ENCODE results near the gene COQ9. TPM values are rescaled to one million over a fixed set of nuclear protein-coding genes. Genes with fewer than 3 reads are reported as not detected.

Gene COQ9
- total and polyA plus RNA-seq, 2 experiments from 2014 or later, result 26.6 to 36.3 TPM

DNA sequence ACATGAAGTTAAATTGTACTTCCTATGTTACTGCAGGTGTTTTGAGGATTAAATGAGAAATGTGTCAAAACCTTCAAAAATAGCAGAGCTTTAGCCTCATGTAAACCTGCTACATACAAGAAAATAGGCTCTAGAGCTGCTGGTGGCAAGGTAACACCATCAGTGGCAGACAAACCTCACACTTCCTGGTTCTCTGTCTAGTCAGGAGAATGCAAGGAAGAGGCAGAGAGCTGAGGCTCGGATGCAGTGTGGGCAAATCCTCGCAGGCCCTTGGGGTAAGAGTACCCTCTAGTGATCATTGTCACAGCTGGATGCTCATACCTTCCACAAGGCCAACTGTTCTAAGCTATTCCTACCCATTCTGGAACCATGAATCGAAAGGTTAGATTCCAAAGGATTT lies 14.3 kb upstream of the COQ9 start:
- H3K4me2 ChIP-seq, result no peak overlapping the region
- ATAC-seq (no peak), DNase-seq (ENCODE audit: low spot score) (no peak)
- Mint-ChIP-seq H3K27me3 (ENCODE audit: insufficient read depth, low read depth, poor library complexity) (no peaks in the 10 kb centered on the region), H3K9me3 (no peaks in the 10 kb centered on the region; the same call in 2 of the 3 replicates), H3K4me3 (no peak overlapping the region), H3K27ac (no peak overlapping the region), H3K36me3 (ENCODE audit: low read depth) (peaks cover 74% of the 10 kb centered on the region), H3K4me1 (no peaks in the 10 kb centered on the region)
- no peak overlapping the region for H2AFZ ChIP-seq
- no peak overlapping the region for H3K4me3 ChIP-seq
- no peaks in the 10 kb centered on the region for H3K4me1 ChIP-seq (ENCODE audit: insufficient read depth)
- TF ChIP-seq, protein P1, sequence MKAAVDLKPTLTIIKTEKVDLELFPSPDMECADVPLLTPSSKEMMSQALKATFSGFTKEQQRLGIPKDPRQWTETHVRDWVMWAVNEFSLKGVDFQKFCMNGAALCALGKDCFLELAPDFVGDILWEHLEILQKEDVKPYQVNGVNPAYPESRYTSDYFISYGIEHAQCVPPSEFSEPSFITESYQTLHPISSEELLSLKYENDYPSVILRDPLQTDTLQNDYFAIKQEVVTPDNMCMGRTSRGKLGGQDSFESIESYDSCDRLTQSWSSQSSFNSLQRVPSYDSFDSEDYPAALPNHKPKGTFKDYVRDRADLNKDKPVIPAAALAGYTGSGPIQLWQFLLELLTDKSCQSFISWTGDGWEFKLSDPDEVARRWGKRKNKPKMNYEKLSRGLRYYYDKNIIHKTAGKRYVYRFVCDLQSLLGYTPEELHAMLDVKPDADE (IDR thresholded peaks at IDR 0.05), result no peak
- TF ChIP-seq STAT1 (IDR thresholded peaks at IDR 0.05; ENCODE audit: unreplicated experiment) (no peak), CREB1 (CRISPR knock-in tag; IDR thresholded peaks at IDR 0.05; ENCODE audit: low read depth) (no peak), EZH2phosphoT487 (IDR thresholded peaks at IDR 0.05; ENCODE audit: unreplicated experiment) (no peak), JUNB (IDR thresholded peaks at IDR 0.05; ENCODE audit: unreplicated experiment) (no peak), EZH2 (IDR thresholded peaks at IDR 0.05; ENCODE audit: low read depth, unreplicated experiment) (no peak), POLR2AphosphoS5 (IDR thresholded peaks at IDR 0.05; ENCODE audit: low read depth) (no peak), NANOG (IDR thresholded peaks at IDR 0.05; ENCODE audit: borderline replicate concordance) (no peak), ZNF114 (CRISPR knock-in tag; IDR thresholded peaks at IDR 0.05) (no peak), ZNF331 (CRISPR knock-in tag; IDR thresholded peaks at IDR 0.05; ENCODE audit: low read depth) (no peak)
- TF ChIP-seq, protein P2, sequence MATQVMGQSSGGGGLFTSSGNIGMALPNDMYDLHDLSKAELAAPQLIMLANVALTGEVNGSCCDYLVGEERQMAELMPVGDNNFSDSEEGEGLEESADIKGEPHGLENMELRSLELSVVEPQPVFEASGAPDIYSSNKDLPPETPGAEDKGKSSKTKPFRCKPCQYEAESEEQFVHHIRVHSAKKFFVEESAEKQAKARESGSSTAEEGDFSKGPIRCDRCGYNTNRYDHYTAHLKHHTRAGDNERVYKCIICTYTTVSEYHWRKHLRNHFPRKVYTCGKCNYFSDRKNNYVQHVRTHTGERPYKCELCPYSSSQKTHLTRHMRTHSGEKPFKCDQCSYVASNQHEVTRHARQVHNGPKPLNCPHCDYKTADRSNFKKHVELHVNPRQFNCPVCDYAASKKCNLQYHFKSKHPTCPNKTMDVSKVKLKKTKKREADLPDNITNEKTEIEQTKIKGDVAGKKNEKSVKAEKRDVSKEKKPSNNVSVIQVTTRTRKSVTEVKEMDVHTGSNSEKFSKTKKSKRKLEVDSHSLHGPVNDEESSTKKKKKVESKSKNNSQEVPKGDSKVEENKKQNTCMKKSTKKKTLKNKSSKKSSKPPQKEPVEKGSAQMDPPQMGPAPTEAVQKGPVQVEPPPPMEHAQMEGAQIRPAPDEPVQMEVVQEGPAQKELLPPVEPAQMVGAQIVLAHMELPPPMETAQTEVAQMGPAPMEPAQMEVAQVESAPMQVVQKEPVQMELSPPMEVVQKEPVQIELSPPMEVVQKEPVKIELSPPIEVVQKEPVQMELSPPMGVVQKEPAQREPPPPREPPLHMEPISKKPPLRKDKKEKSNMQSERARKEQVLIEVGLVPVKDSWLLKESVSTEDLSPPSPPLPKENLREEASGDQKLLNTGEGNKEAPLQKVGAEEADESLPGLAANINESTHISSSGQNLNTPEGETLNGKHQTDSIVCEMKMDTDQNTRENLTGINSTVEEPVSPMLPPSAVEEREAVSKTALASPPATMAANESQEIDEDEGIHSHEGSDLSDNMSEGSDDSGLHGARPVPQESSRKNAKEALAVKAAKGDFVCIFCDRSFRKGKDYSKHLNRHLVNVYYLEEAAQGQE (IDR thresholded peaks at IDR 0.05; ENCODE audit: unreplicated experiment), result no peak
- TF ChIP-seq, protein P3, sequence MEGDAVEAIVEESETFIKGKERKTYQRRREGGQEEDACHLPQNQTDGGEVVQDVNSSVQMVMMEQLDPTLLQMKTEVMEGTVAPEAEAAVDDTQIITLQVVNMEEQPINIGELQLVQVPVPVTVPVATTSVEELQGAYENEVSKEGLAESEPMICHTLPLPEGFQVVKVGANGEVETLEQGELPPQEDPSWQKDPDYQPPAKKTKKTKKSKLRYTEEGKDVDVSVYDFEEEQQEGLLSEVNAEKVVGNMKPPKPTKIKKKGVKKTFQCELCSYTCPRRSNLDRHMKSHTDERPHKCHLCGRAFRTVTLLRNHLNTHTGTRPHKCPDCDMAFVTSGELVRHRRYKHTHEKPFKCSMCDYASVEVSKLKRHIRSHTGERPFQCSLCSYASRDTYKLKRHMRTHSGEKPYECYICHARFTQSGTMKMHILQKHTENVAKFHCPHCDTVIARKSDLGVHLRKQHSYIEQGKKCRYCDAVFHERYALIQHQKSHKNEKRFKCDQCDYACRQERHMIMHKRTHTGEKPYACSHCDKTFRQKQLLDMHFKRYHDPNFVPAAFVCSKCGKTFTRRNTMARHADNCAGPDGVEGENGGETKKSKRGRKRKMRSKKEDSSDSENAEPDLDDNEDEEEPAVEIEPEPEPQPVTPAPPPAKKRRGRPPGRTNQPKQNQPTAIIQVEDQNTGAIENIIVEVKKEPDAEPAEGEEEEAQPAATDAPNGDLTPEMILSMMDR (conservative IDR thresholded peaks at IDR 0.05; ENCODE audit: low read depth in 2 of 2), result no peak
- TF ChIP-seq, protein P4, sequence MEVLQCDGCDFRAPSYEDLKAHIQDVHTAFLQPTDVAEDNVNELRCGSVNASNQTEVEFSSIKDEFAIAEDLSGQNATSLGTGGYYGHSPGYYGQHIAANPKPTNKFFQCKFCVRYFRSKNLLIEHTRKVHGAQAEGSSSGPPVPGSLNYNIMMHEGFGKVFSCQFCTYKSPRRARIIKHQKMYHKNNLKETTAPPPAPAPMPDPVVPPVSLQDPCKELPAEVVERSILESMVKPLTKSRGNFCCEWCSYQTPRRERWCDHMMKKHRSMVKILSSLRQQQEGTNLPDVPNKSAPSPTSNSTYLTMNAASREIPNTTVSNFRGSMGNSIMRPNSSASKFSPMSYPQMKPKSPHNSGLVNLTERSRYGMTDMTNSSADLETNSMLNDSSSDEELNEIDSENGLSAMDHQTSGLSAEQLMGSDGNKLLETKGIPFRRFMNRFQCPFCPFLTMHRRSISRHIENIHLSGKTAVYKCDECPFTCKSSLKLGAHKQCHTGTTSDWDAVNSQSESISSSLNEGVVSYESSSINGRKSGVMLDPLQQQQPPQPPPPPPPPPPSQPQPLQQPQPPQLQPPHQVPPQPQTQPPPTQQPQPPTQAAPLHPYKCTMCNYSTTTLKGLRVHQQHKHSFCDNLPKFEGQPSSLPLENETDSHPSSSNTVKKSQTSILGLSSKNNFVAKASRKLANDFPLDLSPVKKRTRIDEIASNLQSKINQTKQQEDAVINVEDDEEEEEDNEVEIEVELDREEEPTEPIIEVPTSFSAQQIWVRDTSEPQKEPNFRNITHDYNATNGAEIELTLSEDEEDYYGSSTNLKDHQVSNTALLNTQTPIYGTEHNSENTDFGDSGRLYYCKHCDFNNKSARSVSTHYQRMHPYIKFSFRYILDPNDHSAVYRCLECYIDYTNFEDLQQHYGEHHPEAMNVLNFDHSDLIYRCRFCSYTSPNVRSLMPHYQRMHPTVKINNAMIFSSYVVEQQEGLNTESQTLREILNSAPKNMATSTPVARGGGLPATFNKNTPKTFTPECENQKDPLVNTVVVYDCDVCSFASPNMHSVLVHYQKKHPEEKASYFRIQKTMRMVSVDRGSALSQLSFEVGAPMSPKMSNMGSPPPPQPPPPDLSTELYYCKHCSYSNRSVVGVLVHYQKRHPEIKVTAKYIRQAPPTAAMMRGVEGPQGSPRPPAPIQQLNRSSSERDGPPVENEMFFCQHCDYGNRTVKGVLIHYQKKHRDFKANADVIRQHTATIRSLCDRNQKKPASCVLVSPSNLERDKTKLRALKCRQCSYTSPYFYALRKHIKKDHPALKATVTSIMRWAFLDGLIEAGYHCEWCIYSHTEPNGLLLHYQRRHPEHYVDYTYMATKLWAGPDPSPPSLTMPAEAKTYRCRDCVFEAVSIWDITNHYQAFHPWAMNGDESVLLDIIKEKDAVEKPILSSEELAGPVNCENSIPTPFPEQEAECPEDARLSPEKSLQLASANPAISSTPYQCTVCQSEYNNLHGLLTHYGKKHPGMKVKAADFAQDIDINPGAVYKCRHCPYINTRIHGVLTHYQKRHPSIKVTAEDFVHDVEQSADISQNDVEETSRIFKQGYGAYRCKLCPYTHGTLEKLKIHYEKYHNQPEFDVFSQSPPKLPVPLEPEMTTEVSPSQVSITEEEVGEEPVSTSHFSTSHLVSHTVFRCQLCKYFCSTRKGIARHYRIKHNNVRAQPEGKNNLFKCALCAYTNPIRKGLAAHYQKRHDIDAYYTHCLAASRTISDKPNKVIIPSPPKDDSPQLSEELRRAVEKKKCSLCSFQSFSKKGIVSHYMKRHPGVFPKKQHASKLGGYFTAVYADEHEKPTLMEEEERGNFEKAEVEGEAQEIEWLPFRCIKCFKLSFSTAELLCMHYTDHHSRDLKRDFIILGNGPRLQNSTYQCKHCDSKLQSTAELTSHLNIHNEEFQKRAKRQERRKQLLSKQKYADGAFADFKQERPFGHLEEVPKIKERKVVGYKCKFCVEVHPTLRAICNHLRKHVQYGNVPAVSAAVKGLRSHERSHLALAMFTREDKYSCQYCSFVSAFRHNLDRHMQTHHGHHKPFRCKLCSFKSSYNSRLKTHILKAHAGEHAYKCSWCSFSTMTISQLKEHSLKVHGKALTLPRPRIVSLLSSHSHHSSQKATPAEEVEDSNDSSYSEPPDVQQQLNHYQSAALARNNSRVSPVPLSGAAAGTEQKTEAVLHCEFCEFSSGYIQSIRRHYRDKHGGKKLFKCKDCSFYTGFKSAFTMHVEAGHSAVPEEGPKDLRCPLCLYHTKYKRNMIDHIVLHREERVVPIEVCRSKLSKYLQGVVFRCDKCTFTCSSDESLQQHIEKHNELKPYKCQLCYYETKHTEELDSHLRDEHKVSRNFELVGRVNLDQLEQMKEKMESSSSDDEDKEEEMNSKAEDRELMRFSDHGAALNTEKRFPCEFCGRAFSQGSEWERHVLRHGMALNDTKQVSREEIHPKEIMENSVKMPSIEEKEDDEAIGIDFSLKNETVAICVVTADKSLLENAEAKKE (CRISPR knock-in tag; IDR thresholded peaks at IDR 0.05), result no peak
- peaks cover 1% of the 10 kb centered on the region for H4K20me1 ChIP-seq (replicated peaks; ENCODE audit: insufficient read depth)
- H3K27ac ChIP-seq (ENCODE audit: low read depth), result no peak overlapping the region
- H3F3A ChIP-seq (replicated peaks; ENCODE audit: low read depth), result no peaks in the 10 kb centered on the region
- H3K27me3 ChIP-seq (ENCODE audit: insufficient read depth), result no peaks in the 10 kb centered on the region
- H3K79me2 ChIP-seq (replicated peaks; ENCODE audit: insufficient read depth), result no peaks in the 10 kb centered on the region
- H3K36me3 ChIP-seq (ENCODE audit: insufficient read depth), result peaks cover 68% of the 10 kb centered on the region
- H3K9me2 ChIP-seq (ENCODE audit: insufficient read depth), result no peaks in the 10 kb centered on the region

Measured in GM23338 (cell line).